ENCODE measurements around the gene LRRC45.

- TF ChIP-seq EZH2 (IDR thresholded peaks at IDR 0.05; ENCODE audit: borderline replicate concordance, low read length): no peak
- TF ChIP-seq CTCF (conservative IDR thresholded peaks at IDR 0.05 in 1 of 2, IDR thresholded peaks at IDR 0.05 in 1 of 2; ENCODE audit: extremely low read depth in 1 of 2, insufficient read depth in 1 of 2, low read depth in 1 of 2, low read length in 2 of 2): no peak
Observed at GRCh38 chr17:82058855-82059249, 35.7 kb downstream of the LRRC45 start.
